ENCODE data around the gene HSF4. TPM values are rescaled to one million over a fixed set of nuclear protein-coding genes. Genes with fewer than 3 reads are reported as not detected.

The HSF4 gene
- total RNA-seq (2014; rRNA removed; shearing (Covaris generic)) (8.1 and 12.8 TPM in 2 replicates), total RNA-seq (2022) (16.2 and 17.0 TPM in 2 replicates), Bru-seq, nascent RNA (percentile 37 among the genes with signal in this experiment), BruChase-seq, experiment 1, labeled RNA remaining after a 6-hour chase (percentile 49 among the genes with signal in this experiment), BruChase-seq, experiment 2, labeled RNA remaining after a 2-hour chase (percentile 45 among the genes with signal in this experiment)
- long read RNA-seq, partial matches to known transcripts, result 5 of 9 reads
- long read RNA-seq, other reads (novel, unspliced or antisense), result 4 of 9 reads

GRCh38 chr16:67164599-67165061 is at the start of gene HSF4:
TSS of gene HSF4 (plus strand) at chr16:67164745. CDS start at chr16:67164812, 67 bp downstream.
- TF ChIP-seq CTCF (conservative IDR thresholded peaks at IDR 0.05; ENCODE audit: low read length), result no peak
- TF ChIP-seq EZH2phosphoT487 (IDR thresholded peaks at IDR 0.05; ENCODE audit: borderline replicate concordance, low read depth, low read length), result no peak
- no peaks in the 10 kb centered on the region for H4K20me1 ChIP-seq (ENCODE audit: insufficient read depth, low read length)
- H2AFZ ChIP-seq (ENCODE audit: low read length), result no peak within 1 kb of the TSS
- no peaks in the 10 kb centered on the region for H3K79me2 ChIP-seq (ENCODE audit: insufficient read depth, low read depth, low read length)
- no peak within 1 kb of the TSS for H3K4me3 ChIP-seq (ENCODE audit: low read depth, low read length, poor library complexity, severe bottlenecking)
- H3K4me2 ChIP-seq (ENCODE audit: low read length), result peak within 1 kb of the TSS; percentile 27; the same call in 1 of the 2 replicates
- H3K36me3 ChIP-seq (ENCODE audit: insufficient read depth, low read length), result no peaks in the 10 kb centered on the region
- no peaks in the 10 kb centered on the region for H3K9me2 ChIP-seq (ENCODE audit: insufficient read depth, low read length)
- H3K9me3 ChIP-seq (ENCODE audit: low read length), result no peaks in the 10 kb centered on the region
- POLR2A ChIA-PET, result no interaction called here
- BruUV-seq (replicated peaks), result no TSS peak
- intact Hi-C loops (cut with micrococcal nuclease; ENCODE audit: unreplicated experiment), result no loop called here
- no peak within 1 kb of the TSS for H3K27ac ChIP-seq (ENCODE audit: low read depth, low read length, poor library complexity, severe bottlenecking)
- H3K4me1 ChIP-seq (ENCODE audit: insufficient read depth, low read length, poor library complexity, severe bottlenecking), result peaks cover 4% of the 10 kb centered on the region
- DNase-seq (ENCODE audit: low spot score), result no peak
- CTCF ChIA-PET (ENCODE audit: unreplicated experiment), result no interaction called here

- BruUV-seq (replicated peaks), result no TSS peak
- H3K36me3 ChIP-seq (ENCODE audit: insufficient read depth, low read length), result no peaks in the 10 kb centered on the region
- no peaks in the 10 kb centered on the region for H3K9me3 ChIP-seq (ENCODE audit: low read length)
- TF ChIP-seq EZH2phosphoT487 (IDR thresholded peaks at IDR 0.05; ENCODE audit: borderline replicate concordance, low read depth, low read length), result no peak
- TF ChIP-seq CTCF (conservative IDR thresholded peaks at IDR 0.05; ENCODE audit: low read length), result no peak
- no peaks in the 10 kb centered on the region for H3K9me2 ChIP-seq (ENCODE audit: insufficient read depth, low read length)
- no peak overlapping the region for H2AFZ ChIP-seq (ENCODE audit: low read length)
- no peak for DNase-seq (ENCODE audit: low spot score)
- H3K4me1 ChIP-seq (ENCODE audit: insufficient read depth, low read length, poor library complexity, severe bottlenecking), result peaks cover 12% of the 10 kb centered on the region
- ChIA-PET POLR2A (interaction anchor here (0.6 to 1.3 kb wide), 4 partner anchors 13 to 226 kb away, joined by 3 to 9 read pairs (median 3); no protein-coding TSS in a partner anchor), CTCF (ENCODE audit: unreplicated experiment) (no interaction called here)
- H3K4me3 ChIP-seq (ENCODE audit: low read depth, low read length, poor library complexity, severe bottlenecking), result no peak overlapping the region
- no peak overlapping the region for H3K27ac ChIP-seq (ENCODE audit: low read depth, low read length, poor library complexity, severe bottlenecking)
- intact Hi-C loops (cut with micrococcal nuclease; ENCODE audit: unreplicated experiment), result no loop called here
- no peak overlapping the region for H3K4me2 ChIP-seq (ENCODE audit: low read length)
- no peaks in the 10 kb centered on the region for H4K20me1 ChIP-seq (ENCODE audit: insufficient read depth, low read length)
- peaks cover 37% of the 10 kb centered on the region for H3K79me2 ChIP-seq (ENCODE audit: insufficient read depth, low read depth, low read length)
Observed at GRCh38 chr16:67114793-67115192, 49.8 kb upstream of the HSF4 start.

- Histone ChIP-seq H3K4me3 (ENCODE audit: low read depth, low read length, poor library complexity, severe bottlenecking) (no peak overlapping the region), H3K4me1 (ENCODE audit: insufficient read depth, low read length, poor library complexity, severe bottlenecking) (peaks cover 9% of the 10 kb centered on the region), H2AFZ (ENCODE audit: low read length) (no peak overlapping the region), H3K9me3 (ENCODE audit: low read length) (no peaks in the 10 kb centered on the region), H3K9me2 (ENCODE audit: insufficient read depth, low read length) (no peaks in the 10 kb centered on the region), H3K4me2 (ENCODE audit: low read length) (no peak overlapping the region), H4K20me1 (ENCODE audit: insufficient read depth, low read length) (no peaks in the 10 kb centered on the region), H3K79me2 (ENCODE audit: insufficient read depth, low read depth, low read length) (peaks cover 30% of the 10 kb centered on the region), H3K27ac (ENCODE audit: low read depth, low read length, poor library complexity, severe bottlenecking) (no peak overlapping the region), H3K36me3 (ENCODE audit: insufficient read depth, low read length) (peaks cover 7% of the 10 kb centered on the region)
- intact Hi-C loops (cut with micrococcal nuclease; ENCODE audit: unreplicated experiment), result no loop called here
- ChIA-PET POLR2A (no interaction called here), CTCF (ENCODE audit: unreplicated experiment) (no interaction called here)
- BruUV-seq (replicated peaks), result no TSS peak
- TF ChIP-seq CTCF (conservative IDR thresholded peaks at IDR 0.05; ENCODE audit: low read length) (no peak), EZH2phosphoT487 (IDR thresholded peaks at IDR 0.05; ENCODE audit: borderline replicate concordance, low read depth, low read length) (no peak)
- no peak for DNase-seq (ENCODE audit: low spot score)
Observed at GRCh38 chr16:67115639-67116038, 48.9 kb upstream of the HSF4 start.
